Ovary (tissue), 3 donors: ENCODE measurements around the gene MAPK8IP3.

ENCODE experiments used
- CTCF ChIP-seq, 3 donors: fragments of 450-650 bp in 2 of 3; fragments of 200-600 bp in 1 of 3; IDR thresholded peaks; one replicate each; pipeline versions ENCODE4 v1.5.1 to v1.8.0; 2016 to 2022; ENCODE audit warnings: antibody characterized with exemption in 3 of 3, mild to moderate bottlenecking in 1 of 3
- POLR2A ChIP-seq: fragments of 450-650 bp; IDR thresholded peaks from one replicate; pipeline ENCODE4 v1.6.1; 2017; ENCODE audit warnings: antibody characterized with exemption, mild to moderate bottlenecking, moderate library complexity
- donor health status: DM: no; HTN: no; CAD: no.

- no peak for TF ChIP-seq CTCF (IDR thresholded peaks at IDR 0.05)
- TF ChIP-seq POLR2A, result no peak
Observed at GRCh38 chr16:1740234-1740633, 34.2 kb downstream of the MAPK8IP3 start.
